GM13976 (cell line): ENCODE data around the gene SRGAP1.

Experiments used
- DNase-seq: peaks from one replicate; pipeline ENCODE4 v3.0.0; 2012; ENCODE audit warnings: low spot score
- in situ Hi-C: fragments of 300-500 bp; cut with MboI; formaldehyde crosslinking; loops from one replicate; pipeline ENCODE4 v1.12.0; 2022; ENCODE audit warnings: low sequenced_read_pairs, mixed read lengths, inconsistent platforms; ENCODE audit not compliant: unreplicated experiment
- TF ChIP-seq, protein P1 (sequence below): IDR thresholded peaks from 2 replicates; pipeline ENCODE4 v1.5.1; 2012; ENCODE audit warnings: borderline replicate concordance, mild to moderate bottlenecking; ENCODE audit not compliant: insufficient read depth; ENCODE audit errors: extremely low read depth, missing control alignments, control extremely low read depth

SRGAP1 gene

DNA sequence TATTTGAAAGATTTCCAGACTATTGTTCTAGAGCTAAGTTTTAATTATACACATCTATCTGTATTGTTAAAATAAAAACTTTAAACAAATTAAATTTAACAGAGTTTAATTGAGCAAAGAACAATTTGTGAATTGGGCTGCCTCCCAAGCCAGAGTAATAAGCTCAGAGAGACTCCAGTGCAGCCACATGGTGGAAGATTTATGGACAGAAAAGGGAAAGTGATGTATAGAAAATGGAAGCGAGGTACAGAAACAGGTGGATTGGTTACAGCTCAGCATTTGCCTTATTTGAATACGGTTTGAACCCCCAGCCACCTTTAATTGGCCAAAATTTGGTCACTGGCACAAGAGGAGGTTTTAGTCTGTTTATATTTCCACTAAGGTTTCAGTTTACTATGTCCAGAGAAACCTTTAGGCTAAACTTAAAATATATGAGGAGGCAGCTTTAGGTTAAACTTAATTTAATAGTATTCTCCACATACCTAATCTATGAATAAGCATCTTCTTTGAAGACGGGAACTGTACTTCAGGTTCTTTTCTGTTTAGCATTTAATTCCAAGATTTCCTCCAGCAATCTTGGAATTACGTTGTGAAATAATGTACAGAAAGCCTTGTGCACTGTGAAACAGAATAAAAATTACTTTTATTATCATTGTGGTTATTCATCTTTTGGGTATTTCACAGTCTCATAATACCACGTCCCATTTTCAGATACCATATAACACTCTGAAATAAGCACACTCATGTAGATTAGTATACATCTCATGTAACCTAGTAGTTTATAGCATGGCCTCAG lies 19.4 kb downstream of the SRGAP1 start:
- in situ Hi-C loops, result no loop called here
- TF ChIP-seq, protein P1, sequence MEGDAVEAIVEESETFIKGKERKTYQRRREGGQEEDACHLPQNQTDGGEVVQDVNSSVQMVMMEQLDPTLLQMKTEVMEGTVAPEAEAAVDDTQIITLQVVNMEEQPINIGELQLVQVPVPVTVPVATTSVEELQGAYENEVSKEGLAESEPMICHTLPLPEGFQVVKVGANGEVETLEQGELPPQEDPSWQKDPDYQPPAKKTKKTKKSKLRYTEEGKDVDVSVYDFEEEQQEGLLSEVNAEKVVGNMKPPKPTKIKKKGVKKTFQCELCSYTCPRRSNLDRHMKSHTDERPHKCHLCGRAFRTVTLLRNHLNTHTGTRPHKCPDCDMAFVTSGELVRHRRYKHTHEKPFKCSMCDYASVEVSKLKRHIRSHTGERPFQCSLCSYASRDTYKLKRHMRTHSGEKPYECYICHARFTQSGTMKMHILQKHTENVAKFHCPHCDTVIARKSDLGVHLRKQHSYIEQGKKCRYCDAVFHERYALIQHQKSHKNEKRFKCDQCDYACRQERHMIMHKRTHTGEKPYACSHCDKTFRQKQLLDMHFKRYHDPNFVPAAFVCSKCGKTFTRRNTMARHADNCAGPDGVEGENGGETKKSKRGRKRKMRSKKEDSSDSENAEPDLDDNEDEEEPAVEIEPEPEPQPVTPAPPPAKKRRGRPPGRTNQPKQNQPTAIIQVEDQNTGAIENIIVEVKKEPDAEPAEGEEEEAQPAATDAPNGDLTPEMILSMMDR, result no peak
- no peak for DNase-seq

DNA sequence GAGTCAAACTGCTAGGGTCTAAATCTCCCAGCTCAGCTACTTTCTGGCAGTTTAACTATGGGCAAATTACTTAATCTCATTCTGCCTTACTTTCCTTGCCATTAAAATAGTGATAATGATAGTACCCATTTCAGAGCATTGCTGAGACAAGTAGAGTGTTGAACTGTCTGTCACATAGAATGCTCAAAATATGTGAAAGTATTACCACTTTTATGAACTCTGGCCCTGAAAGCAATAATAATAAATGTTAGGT lies 19.9 kb downstream of the SRGAP1 start:
- TF ChIP-seq, protein P1, result no peak
- in situ Hi-C loops, result no loop called here
- DNase-seq, result no peak

DNA sequence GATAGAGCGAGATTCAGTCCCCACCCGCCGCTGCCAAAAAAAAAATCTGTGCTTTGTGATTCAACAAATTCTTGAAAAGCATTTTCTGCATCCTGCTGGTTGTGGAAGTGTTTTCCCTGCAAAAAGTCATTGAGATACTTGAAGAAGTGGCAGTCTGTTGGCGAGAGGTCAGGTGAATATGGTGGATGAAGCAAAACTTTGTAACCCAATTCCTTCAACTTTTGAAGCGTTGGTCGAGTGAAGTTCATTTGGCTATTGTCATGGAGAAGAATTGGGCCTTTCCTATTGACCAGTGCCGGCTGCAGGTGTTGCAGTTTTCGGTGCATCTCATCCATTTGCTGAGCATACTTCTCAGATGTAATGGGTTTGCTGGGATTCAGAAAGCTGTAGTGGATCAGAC lies 20.9 kb downstream of the SRGAP1 start:
- in situ Hi-C loops, result no loop called here

DNA sequence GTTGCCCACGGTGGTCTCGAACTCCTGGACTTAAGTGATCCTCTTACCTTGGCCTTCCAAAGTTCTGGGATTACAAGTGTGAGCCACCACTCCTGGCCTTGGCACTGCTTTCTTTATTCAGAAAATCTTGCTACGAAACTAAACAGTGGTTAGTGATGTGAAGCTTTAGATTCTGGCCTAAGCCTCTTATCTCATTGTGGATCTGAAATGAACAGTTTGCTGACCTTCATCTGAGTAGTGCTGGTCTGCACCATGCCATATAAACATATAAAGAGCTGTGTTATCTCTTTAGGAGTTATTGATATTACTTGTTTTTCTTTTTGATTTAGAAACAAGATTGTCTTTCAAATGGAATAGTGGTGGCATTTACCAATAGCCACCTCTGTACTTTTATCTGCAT lies 22.6 kb downstream of the SRGAP1 start:
- in situ Hi-C loops, result no loop called here
- DNase-seq, result no peak
- TF ChIP-seq, protein P1, result no peak

More for the DNA sequence above, 20.9 kb downstream of the SRGAP1 start:
- DNase-seq, result no peak
- TF ChIP-seq, protein P1, result no peak

DNA sequence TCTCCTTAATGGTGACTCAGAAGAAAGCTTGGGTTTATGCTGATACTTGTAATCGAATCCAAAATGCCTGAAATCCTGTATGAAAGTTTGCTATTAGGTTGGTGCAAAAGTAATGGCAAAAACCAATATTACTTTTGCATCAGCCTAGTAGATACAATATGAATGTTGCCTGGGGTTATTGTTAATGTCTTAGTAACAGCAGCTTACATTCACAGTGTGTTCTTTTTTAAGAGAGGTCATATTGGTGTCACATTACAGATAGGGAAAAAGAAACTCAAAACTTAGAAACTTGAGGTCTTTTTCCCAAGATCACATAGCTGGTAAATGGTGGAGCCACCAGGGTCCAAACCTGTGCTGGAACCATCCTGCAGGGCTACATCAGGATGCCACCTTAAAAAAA lies 25.2 kb downstream of the SRGAP1 start:
- in situ Hi-C loops, result no loop called here
- DNase-seq, result no peak
- TF ChIP-seq, protein P1, result no peak

DNA sequence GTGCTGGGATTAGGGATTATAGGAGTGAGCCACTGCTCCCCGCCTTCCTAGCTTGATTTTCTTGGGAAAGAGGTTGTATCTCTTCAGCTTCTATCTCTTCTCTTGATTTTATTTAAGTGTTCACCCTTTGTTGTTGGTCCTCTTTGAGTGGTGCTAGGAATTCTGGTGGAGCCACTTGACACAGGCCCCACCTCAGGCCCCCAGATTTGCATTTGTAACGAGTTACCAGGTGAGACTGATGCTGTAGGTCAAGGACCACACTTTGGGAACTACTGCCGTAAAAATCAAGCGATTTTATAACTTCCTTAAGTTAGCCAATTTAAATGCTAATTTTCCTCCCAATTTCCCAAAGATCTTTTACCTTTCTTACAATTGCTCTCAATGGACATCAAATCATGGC lies 26.3 kb downstream of the SRGAP1 start:
- TF ChIP-seq, protein P1, result no peak
- DNase-seq, result no peak
- in situ Hi-C loops, result no loop called here
